PC-3 (cell line): ENCODE results near the gene FAM168A. TPM values are rescaled to one million over a fixed set of nuclear protein-coding genes. Genes with fewer than 3 reads are reported as not detected.

ENCODE experiments used
- ATAC-seq: fragments of 200-7000 bp; cut with Tn5 transposase; 2 replicates; pipeline ENCODE4 v1.9.1; 2020; ENCODE audit warnings: mild to moderate bottlenecking, moderate library complexity
- BruUV-seq: library from RNA; stranded (reverse); fragments of 400-500 nt; replicated peaks from 2 replicates; lab custom pipeline; 2021; lab: Mats Ljungman, UMichigan
- CTCF ChIA-PET: fragments of 300-600 bp; sonication (Branson Sonifier 250); formaldehyde crosslinking; loops from one replicate; lab custom pipeline; 2022; ENCODE audit warnings: antibody characterized with exemption; lab: Charles Lee
- POLR2A ChIA-PET: fragments of 300-600 bp; sonication (Branson Sonifier 250); formaldehyde crosslinking; loops from one replicate; lab custom pipeline; 2022; ENCODE audit warnings: antibody characterized with exemption; ENCODE audit not compliant: unreplicated experiment; lab: Charles Lee
- DNase-seq: peaks from one replicate; pipeline ENCODE4 v3.0.0-alpha.2; 2015
- H2AFZ ChIP-seq: fragments of 300-600 bp; sonication (generic); 2 replicates; pipeline ENCODE4 v1.6.0; 2016; ENCODE audit warnings: antibody characterized with exemption, low read length
- H3F3A ChIP-seq: fragments of 300-600 bp; sonication (generic); one replicate; pipeline ENCODE4 v1.6.0; 2017; ENCODE audit warnings: antibody characterized with exemption, low read length, control low read depth, mild to moderate bottlenecking; ENCODE audit not compliant: unreplicated experiment
- H3K27ac ChIP-seq: fragments of 300-600 bp; sonication (generic); 2 replicates; pipeline ENCODE4 v1.5.1; 2016; ENCODE audit warnings: mild to moderate bottlenecking, low read length
- H3K27me3 ChIP-seq: fragments of 300-600 bp; sonication (generic); 2 replicates; pipeline ENCODE4 v1.6.1; 2016; ENCODE audit warnings: low read length, mixed read lengths
- H3K36me3 ChIP-seq: fragments of 300-600 bp; sonication (generic); 2 replicates; pipeline ENCODE4 v1.6.1; 2016; ENCODE audit warnings: low read depth, mixed run types, low read length, mixed read lengths
- H3K4me1 ChIP-seq: fragments of 300-600 bp; sonication (generic); 2 replicates; pipeline ENCODE4 v1.5.1; 2016; ENCODE audit warnings: low read length; ENCODE audit not compliant: insufficient read depth
- H3K4me2 ChIP-seq: fragments of 300-600 bp; sonication (generic); 2 replicates; pipeline ENCODE4 v1.6.0; 2016; ENCODE audit warnings: low read length
- H3K4me3 ChIP-seq: fragments of 300-600 bp; sonication (generic); 2 replicates; pipeline ENCODE4 v1.5.1; 2016; ENCODE audit warnings: mild to moderate bottlenecking, low read length, mixed read lengths
- H3K79me2 ChIP-seq: fragments of 300-600 bp; sonication (generic); 2 replicates; pipeline ENCODE4 v1.6.1; 2017; ENCODE audit warnings: low read length, mixed read lengths
- H3K9ac ChIP-seq: fragments of 300-600 bp; sonication (generic); 2 replicates; pipeline ENCODE4 v1.6.0; 2016; ENCODE audit warnings: mild to moderate bottlenecking, low read length
- H3K9me2 ChIP-seq: fragments of 300-600 bp; sonication (generic); replicated peaks from 2 replicates; pipeline ENCODE4 v1.6.1; 2016; ENCODE audit warnings: mixed run types, low read length, mixed read lengths
- H3K9me3 ChIP-seq: fragments of 300-600 bp; sonication (generic); 2 replicates; pipeline ENCODE4 v1.6.1; 2016; ENCODE audit warnings: low read length, mixed read lengths
- H4K20me1 ChIP-seq: fragments of 300-600 bp; sonication (generic); 2 replicates; pipeline ENCODE4 v1.6.1; 2016; ENCODE audit warnings: low read length, mixed read lengths
- EZH2 ChIP-seq: fragments of 300-600 bp; sonication (generic); IDR thresholded peaks from one replicate; pipeline ENCODE4 v1.6.1; 2017; ENCODE audit warnings: antibody characterized with exemption, mild to moderate bottlenecking, low read length; ENCODE audit not compliant: unreplicated experiment
- EZH2phosphoT487 ChIP-seq: fragments of 300-600 bp; sonication (generic); IDR thresholded peaks from 2 replicates; pipeline ENCODE4 v1.6.1; 2018; ENCODE audit warnings: mild to moderate bottlenecking, antibody characterized with exemption, low read length, borderline replicate concordance
- intact Hi-C: fragments of 100-400 bp; cut with micrococcal nuclease; formaldehyde crosslinking; loops from 2 replicates; pipeline ENCODE4 v1.9.0; 2023
- total RNA-seq: library from RNA; depleted of rRNA; stranded (reverse); fragments of >200 nt; gene quantifications from 2 replicates; pipeline ENCODE4 v1.2.3, GENCODE V29; 2014
- TF ChIP-seq, protein P1 (sequence below): fragments of 300-600 bp; sonication (generic); conservative IDR thresholded peaks from 2 replicates; pipeline ENCODE4 v1.5.1; 2017; ENCODE audit warnings: antibody characterized with exemption, low read depth, mild to moderate bottlenecking, low read length

Gene FAM168A
- total RNA-seq, 1 experiment from 2014 or later: 24.5 TPM

DNA sequence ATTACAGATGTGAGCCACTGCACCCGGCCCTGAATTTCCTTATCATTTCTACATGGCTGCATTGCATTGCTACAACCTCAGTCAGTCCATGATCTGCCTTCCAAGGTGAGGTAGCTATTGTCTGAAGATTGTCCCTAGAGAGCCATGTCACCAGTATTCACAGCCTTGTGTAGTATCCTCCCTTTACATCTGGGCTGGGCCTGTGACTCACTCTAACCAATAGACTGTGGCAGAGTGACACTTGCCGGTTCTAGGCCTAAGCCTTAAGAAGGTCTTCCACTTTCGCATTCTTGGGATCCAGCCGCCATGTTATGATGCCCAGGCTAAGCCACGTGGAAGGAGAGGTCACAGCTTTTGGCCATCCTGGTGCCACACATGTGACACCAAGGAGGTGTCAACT is 38.3 kb upstream of the FAM168A start:
- no peaks in the 10 kb centered on the region for H3F3A ChIP-seq
- DNase-seq (no peak), ATAC-seq (no peak)
- no peak overlapping the region for H3K27ac ChIP-seq
- H3K79me2 ChIP-seq: no peaks in the 10 kb centered on the region
- BruUV-seq: no TSS peak
- H3K4me2 ChIP-seq: no peak overlapping the region
- no peaks in the 10 kb centered on the region for H3K9me3 ChIP-seq
- H3K4me1 ChIP-seq: no peaks in the 10 kb centered on the region
- H3K4me3 ChIP-seq: no peak overlapping the region
- TF ChIP-seq EZH2phosphoT487: no peak
- TF ChIP-seq EZH2: no peak
- TF ChIP-seq, protein P1, sequence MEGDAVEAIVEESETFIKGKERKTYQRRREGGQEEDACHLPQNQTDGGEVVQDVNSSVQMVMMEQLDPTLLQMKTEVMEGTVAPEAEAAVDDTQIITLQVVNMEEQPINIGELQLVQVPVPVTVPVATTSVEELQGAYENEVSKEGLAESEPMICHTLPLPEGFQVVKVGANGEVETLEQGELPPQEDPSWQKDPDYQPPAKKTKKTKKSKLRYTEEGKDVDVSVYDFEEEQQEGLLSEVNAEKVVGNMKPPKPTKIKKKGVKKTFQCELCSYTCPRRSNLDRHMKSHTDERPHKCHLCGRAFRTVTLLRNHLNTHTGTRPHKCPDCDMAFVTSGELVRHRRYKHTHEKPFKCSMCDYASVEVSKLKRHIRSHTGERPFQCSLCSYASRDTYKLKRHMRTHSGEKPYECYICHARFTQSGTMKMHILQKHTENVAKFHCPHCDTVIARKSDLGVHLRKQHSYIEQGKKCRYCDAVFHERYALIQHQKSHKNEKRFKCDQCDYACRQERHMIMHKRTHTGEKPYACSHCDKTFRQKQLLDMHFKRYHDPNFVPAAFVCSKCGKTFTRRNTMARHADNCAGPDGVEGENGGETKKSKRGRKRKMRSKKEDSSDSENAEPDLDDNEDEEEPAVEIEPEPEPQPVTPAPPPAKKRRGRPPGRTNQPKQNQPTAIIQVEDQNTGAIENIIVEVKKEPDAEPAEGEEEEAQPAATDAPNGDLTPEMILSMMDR: no peak
- POLR2A ChIA-PET: no interaction called here
- no peaks in the 10 kb centered on the region for H3K9me2 ChIP-seq
- CTCF ChIA-PET: interaction anchor here (0.7 to 1.2 kb wide), 2 partner anchors 10 to 174 kb away, joined by 4 to 5 read pairs; no protein-coding TSS in a partner anchor
- no peaks in the 10 kb centered on the region for H3K27me3 ChIP-seq
- no peaks in the 10 kb centered on the region for H4K20me1 ChIP-seq
- no peak overlapping the region for H2AFZ ChIP-seq
- no peak overlapping the region for H3K9ac ChIP-seq
- no peaks in the 10 kb centered on the region for H3K36me3 ChIP-seq
- intact Hi-C loops: no loop called here

DNA sequence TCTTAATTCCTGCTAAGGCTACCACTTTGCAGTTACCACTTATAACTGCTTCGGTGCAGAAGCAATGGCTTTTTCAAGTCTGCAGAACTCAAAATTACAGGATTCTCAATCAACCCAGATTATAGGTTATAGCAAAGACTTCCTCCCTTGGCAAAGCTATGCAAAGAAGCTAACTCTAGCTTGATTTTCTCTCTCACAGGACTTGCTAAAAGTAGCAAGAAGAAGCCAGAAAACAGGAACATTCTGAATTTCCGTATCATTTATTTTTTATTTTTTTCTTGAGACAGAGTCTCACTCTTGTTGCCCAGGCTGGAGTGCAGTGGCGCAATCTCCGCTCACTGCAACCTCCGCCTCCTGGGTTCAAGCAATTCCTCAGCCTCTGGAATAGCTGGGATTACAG is 37.8 kb upstream of the FAM168A start:
- Histone ChIP-seq H3K36me3 (no peaks in the 10 kb centered on the region), H3F3A (no peaks in the 10 kb centered on the region), H2AFZ (no peak overlapping the region), H3K4me3 (no peak overlapping the region), H4K20me1 (no peaks in the 10 kb centered on the region), H3K79me2 (no peaks in the 10 kb centered on the region), H3K9me2 (no peaks in the 10 kb centered on the region), H3K4me2 (no peak overlapping the region), H3K4me1 (no peaks in the 10 kb centered on the region), H3K9me3 (no peaks in the 10 kb centered on the region), H3K9ac (no peak overlapping the region), H3K27me3 (no peaks in the 10 kb centered on the region), H3K27ac (no peak overlapping the region)
- TF ChIP-seq EZH2 (no peak), EZH2phosphoT487 (no peak)
- TF ChIP-seq, protein P1: no peak
- POLR2A ChIA-PET: no interaction called here
- DNase-seq (no peak), ATAC-seq (no peak)
- no TSS peak for BruUV-seq
- intact Hi-C loops: no loop called here
- CTCF ChIA-PET: interaction anchor here (1.2 kb wide), 1 partner anchor 10 kb away, joined by 5 read pairs; no protein-coding TSS in a partner anchor

DNA sequence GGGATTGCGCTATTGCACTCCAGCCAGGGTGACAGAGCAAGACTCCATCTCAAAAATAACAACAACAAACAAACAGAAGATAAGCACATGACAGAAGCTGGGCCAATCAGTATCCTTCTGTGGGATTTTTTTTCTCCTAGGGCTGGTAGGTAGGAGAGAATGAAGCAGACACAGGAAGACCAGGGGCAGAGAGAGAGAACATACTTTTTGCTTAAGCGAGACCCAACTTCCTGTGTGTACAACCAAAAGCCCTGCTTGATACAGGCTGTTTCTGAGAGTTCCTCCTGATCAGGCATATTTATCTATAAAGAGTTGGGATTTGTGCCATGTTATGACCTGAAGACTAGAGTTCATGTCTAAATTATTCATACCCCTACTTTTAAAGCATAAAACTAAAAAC is 36.1 kb upstream of the FAM168A start:
- BruUV-seq: no TSS peak
- no peak overlapping the region for H3K4me3 ChIP-seq
- no peaks in the 10 kb centered on the region for H3K36me3 ChIP-seq
- ATAC-seq (no peak), DNase-seq (no peak)
- H3K27me3 ChIP-seq: no peaks in the 10 kb centered on the region
- TF ChIP-seq, protein P1: no peak
- no peak for TF ChIP-seq EZH2phosphoT487
- TF ChIP-seq EZH2: no peak
- H3K4me1 ChIP-seq: no peaks in the 10 kb centered on the region
- H3K9ac ChIP-seq: no peak overlapping the region
- no peak overlapping the region for H3K27ac ChIP-seq
- POLR2A ChIA-PET: no interaction called here
- no peaks in the 10 kb centered on the region for H3K9me3 ChIP-seq
- H3K9me2 ChIP-seq: no peaks in the 10 kb centered on the region
- no peak overlapping the region for H3K4me2 ChIP-seq
- CTCF ChIA-PET: no interaction called here
- intact Hi-C loops: no loop called here
- no peaks in the 10 kb centered on the region for H4K20me1 ChIP-seq
- H3F3A ChIP-seq: no peaks in the 10 kb centered on the region
- no peak overlapping the region for H2AFZ ChIP-seq
- H3K79me2 ChIP-seq: no peaks in the 10 kb centered on the region
